Measurements from ENCODE around the gene NLRC5. TPM values are rescaled to one million over a fixed set of nuclear protein-coding genes. Genes with fewer than 3 reads are reported as not detected.

Gene NLRC5
- total RNA-seq, 1 donor: 52.1 TPM

DNA sequence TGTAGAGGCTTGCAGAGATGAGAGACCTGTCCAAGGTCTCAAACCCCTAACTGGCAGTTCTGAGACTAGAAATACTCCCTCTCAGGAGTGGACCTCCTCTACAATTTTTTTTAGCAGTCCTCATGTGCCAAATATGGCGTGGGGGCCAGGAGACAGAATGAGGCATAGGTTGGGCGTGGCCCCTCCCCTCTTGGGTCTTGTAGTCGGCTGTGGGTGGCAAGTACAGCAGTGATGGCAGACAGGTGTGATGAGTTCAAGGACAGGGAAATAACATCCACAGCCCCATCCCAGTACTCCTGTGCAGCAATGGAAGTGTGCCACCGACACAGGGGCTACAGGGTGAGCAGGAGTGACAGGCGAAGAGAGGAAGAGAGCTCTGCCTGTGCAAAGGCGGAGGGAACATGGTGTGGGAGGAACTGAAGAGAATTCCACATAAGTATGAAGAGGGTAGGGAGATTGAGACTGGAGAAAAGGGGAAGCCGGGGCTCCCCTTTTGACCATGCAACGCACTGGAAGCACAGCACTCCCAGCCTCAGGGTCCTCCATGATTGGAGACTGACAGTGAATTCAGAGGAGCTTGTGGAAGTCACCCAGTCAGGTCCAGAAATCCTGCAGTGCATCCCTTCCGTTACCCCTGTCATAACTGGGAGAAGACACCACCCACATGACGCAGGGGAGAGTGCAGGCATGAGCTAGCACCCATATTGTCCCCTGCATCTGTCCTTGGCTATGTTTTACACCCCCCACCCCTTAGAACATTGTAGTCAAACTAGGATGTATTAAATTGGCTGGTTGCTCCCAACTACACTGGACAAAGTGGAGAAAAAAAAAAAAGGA lies 42.4 kb upstream of the NLRC5 start:
- H2AFZ ChIP-seq (ENCODE audit: low read length): no peak overlapping the region
- H3K4me1 ChIP-seq (ENCODE audit: insufficient read depth, low read length): peaks cover 5% of the 10 kb centered on the region
- H3K4me2 ChIP-seq (ENCODE audit: insufficient read depth, low read length): no peak overlapping the region
- no peaks in the 10 kb centered on the region for H3K79me2 ChIP-seq (ENCODE audit: insufficient read depth, low read length)
- H3K9me3 ChIP-seq (ENCODE audit: low read depth, low read length): no peaks in the 10 kb centered on the region
- H3K36me3 ChIP-seq (ENCODE audit: insufficient read depth, low read length): peaks cover 42% of the 10 kb centered on the region
- peaks cover 14% of the 10 kb centered on the region for H4K20me1 ChIP-seq (ENCODE audit: insufficient read depth, low read length)
- no peaks in the 10 kb centered on the region for H3K27me3 ChIP-seq (ENCODE audit: insufficient read depth, low read length)
- no peak for DNase-seq (ENCODE audit: insufficient read length, low spot score, missing footprints)
- no peak overlapping the region for H3K27ac ChIP-seq (ENCODE audit: low read depth, low read length)
- H3K4me3 ChIP-seq (ENCODE audit: insufficient read depth, low read length): no peak overlapping the region
- TF ChIP-seq CTCF (IDR thresholded peaks at IDR 0.05; ENCODE audit: extremely low read depth, low read depth, low read length): no peak

DNA sequence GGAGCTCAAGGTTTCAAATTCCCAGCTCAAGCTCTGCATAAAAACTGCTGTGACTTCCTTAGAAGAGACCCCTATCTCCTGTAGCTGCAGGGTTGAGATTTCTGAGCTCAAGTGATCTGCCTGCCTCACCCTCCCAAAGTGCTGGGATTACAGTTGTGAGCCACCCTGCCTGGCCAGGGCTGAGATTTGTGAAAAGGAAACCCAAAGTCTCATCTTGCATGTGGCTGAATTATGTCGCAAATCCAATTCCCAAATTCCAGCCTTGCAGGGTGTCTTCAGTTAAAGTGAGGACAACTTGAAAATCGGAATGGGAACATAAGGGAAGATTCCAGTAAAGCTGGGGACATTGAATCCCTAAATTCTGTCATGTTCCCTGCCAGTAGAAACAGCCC lies 41.8 kb upstream of the NLRC5 start:
- no peak for TF ChIP-seq CTCF (IDR thresholded peaks at IDR 0.05; ENCODE audit: extremely low read depth, low read depth, low read length)
- DNase-seq (ENCODE audit: insufficient read length, low spot score, missing footprints): no peak
- Histone ChIP-seq H2AFZ (ENCODE audit: low read length) (no peak overlapping the region), H4K20me1 (ENCODE audit: insufficient read depth, low read length) (peaks cover 13% of the 10 kb centered on the region), H3K36me3 (ENCODE audit: insufficient read depth, low read length) (peaks cover 36% of the 10 kb centered on the region), H3K4me3 (ENCODE audit: insufficient read depth, low read length) (no peak overlapping the region), H3K4me1 (ENCODE audit: insufficient read depth, low read length) (peaks cover 5% of the 10 kb centered on the region), H3K9me3 (ENCODE audit: low read depth, low read length) (no peaks in the 10 kb centered on the region), H3K27ac (ENCODE audit: low read depth, low read length) (no peak overlapping the region), H3K79me2 (ENCODE audit: insufficient read depth, low read length) (no peaks in the 10 kb centered on the region), H3K4me2 (ENCODE audit: insufficient read depth, low read length) (no peak overlapping the region), H3K27me3 (ENCODE audit: insufficient read depth, low read length) (no peaks in the 10 kb centered on the region)

DNA sequence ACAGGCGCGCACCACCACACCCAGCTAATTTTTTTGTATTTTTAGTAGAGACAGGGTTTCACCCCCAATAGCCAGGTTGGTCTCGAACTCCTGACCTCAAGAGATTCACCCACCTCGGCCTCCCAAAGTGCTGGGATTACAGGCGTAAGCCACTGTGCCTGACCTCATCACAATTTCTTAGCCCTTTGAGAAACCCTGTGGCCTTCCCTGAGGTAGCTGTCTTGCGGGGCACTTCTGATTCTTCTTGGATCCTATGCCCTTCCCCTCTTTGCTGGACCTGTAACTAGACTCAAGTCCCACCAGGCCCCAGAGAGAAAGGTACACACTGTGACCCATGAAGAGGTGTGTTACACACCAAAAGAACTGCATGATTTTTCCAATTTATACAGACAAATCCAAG lies 41.1 kb upstream of the NLRC5 start:
- TF ChIP-seq CTCF (IDR thresholded peaks at IDR 0.05; ENCODE audit: extremely low read depth, low read depth, low read length): no peak
- Histone ChIP-seq H3K4me3 (ENCODE audit: insufficient read depth, low read length) (no peak overlapping the region), H2AFZ (ENCODE audit: low read length) (no peak overlapping the region), H3K9me3 (ENCODE audit: low read depth, low read length) (no peaks in the 10 kb centered on the region), H3K4me1 (ENCODE audit: insufficient read depth, low read length) (peaks cover 5% of the 10 kb centered on the region), H4K20me1 (ENCODE audit: insufficient read depth, low read length) (peaks cover 7% of the 10 kb centered on the region), H3K36me3 (ENCODE audit: insufficient read depth, low read length) (peaks cover 30% of the 10 kb centered on the region), H3K4me2 (ENCODE audit: insufficient read depth, low read length) (no peak overlapping the region), H3K27ac (ENCODE audit: low read depth, low read length) (no peak overlapping the region), H3K79me2 (ENCODE audit: insufficient read depth, low read length) (no peaks in the 10 kb centered on the region), H3K27me3 (ENCODE audit: insufficient read depth, low read length) (no peaks in the 10 kb centered on the region)
- no peak for DNase-seq (ENCODE audit: insufficient read length, low spot score, missing footprints)

GRCh38 chr16:56950051-56950450 lies 39.3 kb upstream of the NLRC5 start:
- Histone ChIP-seq H4K20me1 (ENCODE audit: insufficient read depth, low read length) (no peaks in the 10 kb centered on the region), H3K79me2 (ENCODE audit: insufficient read depth, low read length) (no peaks in the 10 kb centered on the region), H3K4me2 (ENCODE audit: insufficient read depth, low read length) (no peak overlapping the region), H2AFZ (ENCODE audit: low read length) (no peak overlapping the region), H3K36me3 (ENCODE audit: insufficient read depth, low read length) (peaks cover 12% of the 10 kb centered on the region), H3K27me3 (ENCODE audit: insufficient read depth, low read length) (no peaks in the 10 kb centered on the region), H3K27ac (ENCODE audit: low read depth, low read length) (no peak overlapping the region), H3K4me1 (ENCODE audit: insufficient read depth, low read length) (no peaks in the 10 kb centered on the region), H3K4me3 (ENCODE audit: insufficient read depth, low read length) (no peak overlapping the region), H3K9me3 (ENCODE audit: low read depth, low read length) (no peaks in the 10 kb centered on the region)
- DNase-seq (ENCODE audit: insufficient read length, low spot score, missing footprints): no peak
- no peak for TF ChIP-seq CTCF (IDR thresholded peaks at IDR 0.05; ENCODE audit: extremely low read depth, low read depth, low read length)

All from osteoblast (primary cell).